ENCODE data around the gene SLC35E4.
"Not testable (repeated sequence)": the region's sequence is repeated elsewhere in the genome, so short reads cannot be mapped to it uniquely, and the experiment has no call there.

The SLC35E4 gene

DNA sequence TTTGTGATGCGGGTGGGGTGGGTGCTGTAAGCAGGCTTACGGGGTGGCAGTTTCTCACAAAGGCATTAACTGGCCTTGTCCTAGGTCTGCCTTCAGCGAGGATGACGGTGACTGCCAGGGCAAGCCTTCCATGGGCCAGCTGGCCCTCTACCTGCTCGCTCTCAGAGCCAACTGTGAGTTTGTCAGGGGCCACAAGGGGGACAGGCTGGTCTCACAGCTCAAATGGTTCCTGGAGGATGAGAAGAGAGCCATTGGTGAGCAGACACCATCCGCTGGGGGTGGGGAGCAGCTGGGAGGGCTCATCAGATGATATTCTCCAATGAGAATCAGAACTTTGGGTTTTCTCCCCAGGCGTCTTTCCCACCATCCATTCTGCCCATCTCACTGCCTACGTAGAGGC, 22.8 kb upstream of the SLC35E4 start:
- DNase-seq = no peak

DNA sequence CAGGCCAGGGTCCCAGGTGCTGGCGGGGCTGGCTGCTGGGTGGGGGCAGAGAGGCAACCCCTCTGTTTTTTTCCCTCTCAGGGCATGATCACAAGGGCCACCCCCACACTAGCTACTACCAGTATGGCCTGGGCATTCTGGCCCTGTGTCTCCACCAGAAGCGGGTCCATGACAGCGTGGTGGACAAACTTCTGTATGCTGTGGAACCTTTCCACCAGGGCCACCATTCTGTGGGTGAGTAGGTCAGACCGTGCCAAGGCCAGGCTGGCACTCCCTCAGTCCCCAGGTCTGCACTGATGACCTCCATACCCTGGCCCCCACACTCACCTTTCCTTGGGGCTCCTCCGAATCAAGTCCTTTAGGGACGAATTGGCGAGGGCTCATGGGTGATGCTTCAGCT, 21.3 kb upstream of the SLC35E4 start:
- DNase-seq = no peak

DNA sequence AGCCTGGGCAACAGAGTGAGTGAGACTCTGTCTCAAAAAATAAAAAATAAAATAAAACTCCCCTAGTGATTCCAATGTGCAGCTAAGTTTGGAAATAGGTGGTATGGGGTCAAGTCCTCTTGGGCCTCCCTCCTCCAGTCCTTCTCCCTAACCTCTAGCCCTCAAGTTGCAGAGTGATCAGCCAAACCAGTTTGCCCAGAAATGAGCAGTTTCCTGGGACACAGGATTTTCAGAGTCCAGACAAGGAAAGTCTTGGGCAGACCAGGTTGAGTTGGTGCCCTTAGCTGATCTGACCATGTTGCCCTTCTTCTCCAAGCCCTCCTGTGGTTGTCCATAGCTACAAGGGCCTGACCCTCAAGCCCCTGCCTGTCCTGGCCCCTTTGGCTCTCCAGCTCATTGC, 20.7 kb upstream of the SLC35E4 start:
- no peak for DNase-seq

DNA sequence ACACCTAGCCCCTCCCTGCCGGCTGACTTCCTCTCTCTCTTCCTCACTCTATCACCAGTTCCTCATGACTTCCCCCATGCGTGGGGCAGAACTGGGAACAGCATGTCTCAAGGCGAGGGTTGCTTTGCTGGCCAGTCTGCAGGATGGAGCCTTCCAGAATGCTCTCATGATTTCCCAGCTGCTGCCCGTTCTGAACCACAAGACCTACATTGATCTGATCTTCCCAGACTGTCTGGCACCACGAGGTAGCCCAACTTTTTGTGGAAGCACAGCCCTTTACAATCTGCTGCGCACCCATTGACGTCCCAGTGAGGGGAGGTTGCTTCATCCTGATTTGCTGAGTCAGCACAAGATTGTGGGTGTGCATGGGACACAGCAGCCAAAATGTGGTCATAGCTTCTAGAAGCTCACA, 20.0 kb upstream of the SLC35E4 start:
- no peak for DNase-seq

DNA sequence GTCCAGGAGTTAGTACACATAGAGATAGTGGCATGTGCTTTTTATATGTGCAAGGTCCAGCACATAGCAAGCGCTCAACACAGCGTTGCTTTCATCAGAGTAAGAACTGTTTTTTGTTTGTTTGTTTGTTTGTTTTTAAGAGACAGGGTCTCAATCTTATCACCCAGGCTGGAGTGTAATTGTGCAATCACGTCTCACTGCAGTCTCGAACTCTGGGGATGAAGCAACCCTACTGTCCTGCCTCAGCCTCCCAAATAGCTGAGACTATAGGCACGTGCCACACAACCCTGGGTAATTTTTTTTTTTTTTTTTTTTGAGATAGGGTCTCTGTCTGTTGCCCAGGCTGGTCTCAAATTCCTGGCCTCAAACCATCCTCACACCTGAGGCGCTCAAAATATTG, 17.8 kb upstream of the SLC35E4 start:
- DNase-seq = no peak

DNA sequence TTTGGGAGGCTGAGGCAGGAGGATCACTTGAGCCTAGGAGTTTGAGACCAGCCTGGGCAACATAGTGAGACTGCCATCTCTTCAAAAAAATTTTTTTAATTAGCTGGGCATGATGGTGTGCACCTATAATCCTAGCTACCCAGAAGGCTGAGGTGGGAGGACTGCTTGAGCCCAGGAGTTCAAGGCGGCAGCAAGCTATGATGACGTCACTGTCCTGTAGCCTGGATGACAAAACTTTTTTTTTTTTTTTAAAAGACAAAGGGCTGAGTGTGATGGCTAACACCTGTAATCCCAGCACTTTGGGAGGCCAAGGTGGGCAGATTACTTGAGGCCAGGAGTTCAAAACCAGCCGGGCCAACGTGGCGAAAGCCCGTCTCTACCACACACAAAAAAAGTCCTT, 15.7 kb upstream of the SLC35E4 start:
- not testable (repeated sequence) for DNase-seq

DNA sequence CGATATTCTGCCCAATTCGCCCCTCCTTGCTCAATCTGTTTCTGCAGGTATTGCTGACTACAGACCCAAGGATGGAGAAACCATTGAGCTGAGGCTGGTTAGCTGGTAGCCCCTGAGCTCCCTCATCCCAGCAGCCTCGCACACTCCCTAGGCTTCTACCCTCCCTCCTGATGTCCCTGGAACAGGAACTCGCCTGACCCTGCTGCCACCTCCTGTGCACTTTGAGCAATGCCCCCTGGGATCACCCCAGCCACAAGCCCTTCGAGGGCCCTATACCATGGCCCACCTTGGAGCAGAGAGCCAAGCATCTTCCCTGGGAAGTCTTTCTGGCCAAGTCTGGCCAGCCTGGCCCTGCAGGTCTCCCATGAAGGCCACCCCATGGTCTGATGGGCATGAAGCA, 9.2 kb upstream of the SLC35E4 start:
- no peak for DNase-seq

DNA sequence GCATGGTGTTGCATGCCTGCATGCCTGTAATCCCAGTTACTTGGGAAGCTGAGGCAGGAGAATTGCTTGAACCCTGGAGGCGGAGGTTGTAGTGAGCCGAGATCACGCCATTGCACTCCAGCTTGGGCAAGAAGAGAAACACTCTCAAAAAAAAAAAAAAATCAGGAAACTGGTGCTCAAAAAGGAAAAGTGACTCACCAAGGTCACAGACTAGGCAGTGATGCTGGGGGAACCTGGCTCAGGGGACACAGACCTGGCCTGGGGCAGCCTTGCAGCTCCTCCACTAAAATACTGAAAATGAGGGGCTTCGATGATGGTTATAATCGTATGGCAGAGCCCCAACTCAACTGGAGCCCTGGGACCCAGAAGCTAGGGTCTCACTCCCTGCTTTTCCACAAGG, 8.1 kb upstream of the SLC35E4 start:
- no peak for DNase-seq

DNA sequence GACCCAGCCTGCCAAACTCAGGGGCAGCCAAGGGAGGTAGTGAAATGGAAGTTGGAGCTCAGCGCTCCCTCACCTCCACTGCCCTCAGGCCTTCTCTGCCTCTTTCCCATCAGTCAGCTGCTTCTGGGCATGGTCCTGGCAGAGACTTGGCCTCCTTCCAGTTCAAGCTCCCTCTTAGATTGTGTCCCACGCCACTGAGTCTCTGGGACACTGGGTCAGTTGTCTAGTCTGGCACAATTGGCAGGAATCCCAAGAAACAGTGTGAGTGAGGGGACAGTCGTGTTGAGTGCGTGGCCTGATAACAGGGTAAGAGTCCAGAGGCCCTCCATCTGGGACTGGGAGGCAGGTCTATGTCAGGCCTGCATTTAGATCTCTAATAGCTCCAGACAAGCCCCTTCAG, 7.1 kb upstream of the SLC35E4 start:
- DNase-seq = no peak

DNA sequence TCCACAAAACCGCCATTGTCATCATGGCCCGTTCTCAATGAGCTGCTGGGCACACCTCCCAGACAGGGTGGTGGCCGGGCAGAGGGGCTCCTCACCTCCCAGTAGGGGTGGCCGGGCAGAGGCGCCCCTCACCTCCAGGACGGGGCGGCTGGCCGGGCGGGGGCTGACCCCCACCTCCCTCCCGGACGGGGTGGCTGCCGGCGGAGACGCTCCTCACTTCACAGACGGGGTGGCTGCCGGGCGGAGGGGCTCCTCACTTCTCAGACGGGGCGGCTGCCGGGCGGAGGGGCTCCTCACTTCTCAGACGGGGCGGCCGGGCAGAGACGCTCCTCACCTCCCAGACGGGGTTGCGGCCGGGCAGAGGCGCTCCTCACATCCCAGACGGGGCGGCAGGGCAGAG, 4.1 kb upstream of the SLC35E4 start:
- DNase-seq = not testable (repeated sequence)

DNA sequence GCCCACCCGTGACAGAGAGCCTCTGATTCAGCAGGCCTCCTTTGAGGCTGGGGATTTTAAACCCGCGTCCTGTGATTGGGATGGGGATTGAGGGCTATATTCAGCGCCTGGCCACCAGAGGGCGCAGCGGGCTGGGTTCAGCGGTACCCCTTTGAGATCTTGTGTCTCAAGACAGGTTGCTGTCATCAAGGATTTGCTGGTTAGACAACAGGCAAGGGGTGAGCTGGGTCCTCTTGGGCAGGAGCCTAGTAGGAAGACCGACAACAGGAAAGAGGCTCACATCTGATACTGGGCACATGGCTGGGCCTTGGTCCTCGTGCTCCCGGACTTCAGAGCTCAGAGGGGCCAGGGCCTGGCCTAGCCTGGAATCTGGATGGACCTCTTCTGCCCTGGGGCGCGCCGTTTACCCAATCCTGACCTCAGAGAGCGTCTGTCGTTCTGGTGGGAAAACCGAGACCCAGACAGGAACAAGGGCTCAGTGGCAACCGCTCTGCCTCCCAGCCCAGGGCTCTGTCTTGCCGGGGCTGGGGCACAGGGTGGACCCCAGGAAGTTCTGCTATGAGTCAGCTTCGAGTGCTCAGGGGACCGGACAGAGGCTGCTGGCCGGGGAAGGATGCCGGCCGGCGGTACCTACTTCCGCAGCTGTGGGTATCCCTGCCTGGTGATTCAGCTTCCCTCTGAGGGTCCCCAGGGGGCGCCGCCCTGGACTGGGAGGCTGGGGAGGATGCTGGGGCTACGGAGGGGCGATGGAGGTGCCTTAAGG, 929 bp upstream of the SLC35E4 start:
- peak; percentile 54 for DNase-seq

DNA sequence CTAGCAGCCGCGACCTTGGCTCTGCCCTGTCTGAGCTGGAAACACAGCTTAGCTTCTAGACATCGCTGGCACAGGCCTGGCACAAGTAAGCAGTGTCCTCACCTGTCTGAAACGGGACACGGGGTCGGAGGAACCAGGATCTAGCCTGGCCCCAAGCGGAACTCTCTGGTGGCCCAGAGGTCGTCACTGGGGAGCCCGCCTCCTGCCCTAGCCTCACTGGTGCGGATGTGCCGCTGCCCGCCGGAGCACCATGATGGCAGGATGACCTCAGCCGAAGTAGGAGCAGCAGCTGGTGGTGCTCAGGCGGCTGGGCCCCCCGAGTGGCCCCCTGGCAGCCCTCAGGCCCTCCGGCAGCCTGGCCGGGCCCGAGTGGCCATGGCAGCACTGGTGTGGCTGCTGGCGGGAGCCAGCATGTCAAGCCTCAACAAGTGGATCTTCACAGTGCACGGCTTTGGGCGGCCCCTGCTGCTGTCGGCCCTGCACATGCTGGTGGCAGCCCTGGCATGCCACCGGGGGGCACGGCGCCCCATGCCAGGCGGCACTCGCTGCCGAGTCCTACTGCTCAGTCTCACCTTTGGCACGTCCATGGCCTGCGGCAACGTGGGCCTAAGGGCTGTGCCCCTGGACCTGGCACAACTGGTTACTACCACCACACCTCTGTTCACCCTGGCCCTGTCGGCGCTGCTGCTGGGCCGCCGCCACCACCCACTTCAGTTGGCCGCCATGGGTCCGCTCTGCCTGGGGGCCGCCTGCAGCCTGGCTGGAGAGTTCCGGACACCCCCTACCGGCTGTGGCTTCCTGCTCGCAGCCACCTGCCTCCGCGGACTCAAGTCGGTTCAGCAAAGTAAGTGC, 871 bp downstream of the SLC35E4 start:
- no peak for DNase-seq

DNA sequence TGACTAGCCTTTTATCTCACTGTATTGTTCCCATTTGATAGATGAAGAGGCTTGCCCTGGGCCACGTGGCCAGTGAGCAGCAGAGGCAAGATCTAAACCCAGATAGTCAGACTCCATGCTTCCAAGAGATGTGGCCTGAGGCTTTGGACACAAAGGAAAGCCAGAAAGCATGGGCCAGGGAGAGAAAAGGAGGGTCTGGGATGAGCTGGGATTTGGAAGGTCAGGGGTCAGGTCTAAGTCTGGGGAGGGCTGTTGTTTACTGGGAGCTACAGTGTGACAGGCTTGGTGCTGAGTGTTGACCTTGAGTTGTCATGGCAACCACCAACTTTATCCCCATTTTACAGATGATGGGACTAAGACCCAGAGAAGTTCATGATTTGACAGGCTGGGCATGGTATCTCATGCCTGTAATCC, 2.1 kb downstream of the SLC35E4 start:
- DNase-seq = no peak

DNA sequence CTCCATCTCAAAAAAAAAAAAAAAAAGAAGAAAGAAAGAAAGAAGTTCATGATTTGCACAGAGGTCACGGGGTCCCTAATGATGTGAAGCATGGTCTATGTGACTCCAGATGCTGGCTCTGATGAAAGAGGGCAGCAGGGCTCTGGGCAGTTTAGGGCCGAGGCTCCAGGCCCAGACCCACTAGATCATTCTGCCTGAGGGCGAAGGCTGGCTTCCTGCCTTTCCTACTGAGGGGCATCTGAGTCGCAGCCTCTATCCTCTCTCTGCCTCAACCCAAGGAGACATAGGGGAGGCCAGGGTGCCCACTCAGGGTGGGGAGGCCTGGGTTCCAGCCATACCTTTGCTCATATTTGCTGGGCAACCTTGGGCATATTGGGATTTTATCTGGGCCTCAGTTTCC, 4.8 kb downstream of the SLC35E4 start:
- DNase-seq = no peak

DNA sequence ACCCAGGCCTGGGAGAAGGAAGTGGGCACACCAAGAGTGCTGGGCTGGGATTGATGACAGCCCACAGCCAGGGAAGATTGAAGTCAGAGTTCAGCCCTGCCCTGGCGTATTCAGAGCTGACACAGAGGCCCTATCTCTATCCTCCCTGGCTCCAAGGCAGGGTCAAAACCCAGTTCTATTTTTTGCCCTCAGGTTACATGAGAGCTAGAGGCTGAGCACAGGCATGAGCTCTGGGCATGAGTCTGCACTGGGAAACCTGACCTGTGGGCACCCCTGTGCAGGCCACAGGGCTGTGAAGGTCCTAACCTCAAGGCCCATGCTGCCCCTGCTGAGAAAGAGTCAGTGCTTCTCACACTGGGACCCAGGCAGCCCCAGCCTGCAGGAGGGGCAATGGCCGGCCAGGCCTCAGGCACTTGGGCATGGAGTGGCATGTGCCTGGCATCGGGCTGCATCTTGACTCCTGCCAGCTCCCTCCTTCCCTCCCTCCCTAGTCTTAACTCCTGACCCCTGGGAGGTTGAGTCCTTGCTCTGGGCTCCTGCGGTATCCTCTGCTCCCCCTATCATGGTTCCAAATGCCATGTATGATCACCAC, 5.4 kb downstream of the SLC35E4 start:
- no peak for DNase-seq

DNA sequence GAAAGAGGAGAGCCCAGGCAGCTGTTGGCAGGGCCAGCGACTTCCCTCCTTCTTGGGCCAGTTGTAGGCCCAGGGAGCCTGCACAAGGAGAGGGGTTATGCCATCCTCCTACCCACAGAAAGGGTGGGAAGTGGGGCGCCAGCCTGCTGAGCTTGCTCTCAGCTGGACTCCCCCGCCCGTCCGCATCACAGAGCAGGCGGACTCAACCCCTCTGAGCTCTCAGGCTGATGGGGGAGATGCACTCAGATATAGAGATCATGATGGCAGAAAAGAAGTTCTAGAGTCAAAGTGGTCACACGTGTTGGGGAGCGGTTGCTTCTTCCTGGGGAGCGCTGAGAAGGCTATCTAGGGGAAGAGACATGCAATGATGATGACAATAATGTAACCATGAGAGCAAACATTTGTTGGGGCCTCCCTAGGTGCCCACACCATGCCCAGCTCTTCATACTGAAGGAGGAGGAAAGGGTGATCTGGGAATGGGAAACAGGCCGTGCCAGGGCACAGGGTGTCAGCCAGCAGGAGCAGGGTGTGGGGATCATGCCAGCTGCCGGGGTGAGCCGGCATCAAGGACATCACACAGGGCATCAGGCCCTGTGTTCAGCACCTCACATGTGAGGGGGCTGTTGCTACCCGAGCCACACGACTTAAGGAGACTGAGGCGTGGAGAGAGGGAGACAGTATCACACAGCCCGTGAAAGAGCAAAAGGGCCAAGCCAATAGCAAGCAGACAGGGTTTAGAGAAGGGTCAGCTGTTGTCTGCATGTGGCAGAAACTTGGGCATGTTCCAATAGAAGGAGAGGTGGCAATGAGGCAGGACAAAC, 7.7 kb downstream of the SLC35E4 start:
- DNase-seq = no peak

DNA sequence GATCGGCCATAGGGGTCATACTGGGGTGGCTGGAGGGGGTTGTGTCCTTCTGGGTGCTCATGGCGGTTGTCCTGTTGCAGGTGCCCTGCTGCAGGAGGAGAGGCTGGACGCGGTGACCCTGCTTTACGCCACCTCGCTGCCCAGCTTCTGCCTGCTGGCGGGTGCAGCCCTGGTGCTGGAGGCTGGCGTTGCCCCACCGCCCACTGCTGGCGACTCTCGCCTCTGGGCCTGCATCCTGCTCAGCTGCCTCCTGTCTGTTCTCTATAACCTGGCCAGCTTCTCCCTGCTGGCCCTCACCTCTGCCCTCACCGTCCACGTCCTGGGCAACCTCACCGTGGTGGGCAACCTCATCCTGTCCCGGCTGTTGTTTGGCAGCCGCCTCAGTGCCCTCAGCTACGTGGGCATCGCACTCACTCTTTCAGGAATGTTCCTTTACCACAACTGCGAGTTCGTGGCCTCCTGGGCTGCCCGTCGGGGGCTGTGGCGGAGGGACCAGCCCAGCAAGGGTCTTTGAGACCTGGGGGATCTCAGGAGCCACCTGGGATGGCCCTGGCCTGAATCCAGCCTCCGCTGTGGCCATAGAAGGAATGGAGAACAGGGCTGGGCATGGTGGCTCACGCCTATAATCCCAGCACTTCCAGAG, 11.1 kb downstream of the SLC35E4 start:
- DNase-seq = no peak

DNA sequence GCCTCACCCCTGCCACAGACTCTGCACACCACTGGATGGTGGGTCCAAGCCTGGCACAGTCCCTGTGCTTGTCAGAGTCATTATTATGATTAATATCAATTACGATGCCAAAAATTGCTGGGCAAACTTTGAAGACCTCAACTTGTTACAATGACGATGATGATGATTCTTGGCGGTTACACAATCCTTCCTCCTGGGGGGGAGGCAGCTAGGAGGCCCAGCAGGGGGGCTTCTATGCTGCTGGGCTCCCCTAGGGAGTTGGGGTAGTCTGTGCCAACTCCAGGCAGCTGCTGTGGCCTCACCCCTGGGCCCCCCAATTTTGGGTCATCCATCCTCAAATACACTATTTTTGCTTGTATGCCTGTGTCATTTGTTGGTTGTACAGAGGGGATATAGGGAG, 12.0 kb downstream of the SLC35E4 start:
- DNase-seq = no peak

DNA sequence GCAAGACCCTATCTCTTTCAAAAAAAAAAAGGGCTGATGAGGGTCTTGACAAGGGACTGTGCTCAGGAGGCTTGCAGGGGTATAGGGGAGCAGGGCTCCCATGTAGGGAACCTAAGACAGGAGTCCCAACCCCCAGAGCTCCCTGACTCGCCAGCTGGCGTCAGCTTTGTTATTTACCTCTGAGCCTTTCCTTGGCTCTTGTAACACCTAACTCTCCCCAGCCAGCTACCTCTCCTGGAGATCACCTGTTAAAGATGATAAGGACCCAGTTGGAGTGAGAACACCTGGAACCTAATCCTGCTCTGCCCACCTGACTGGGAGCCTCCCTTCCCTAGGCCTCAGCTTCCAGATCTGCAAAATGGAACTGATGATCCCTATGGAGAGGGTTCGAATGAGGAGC, 13.2 kb downstream of the SLC35E4 start:
- no peak for DNase-seq

DNA sequence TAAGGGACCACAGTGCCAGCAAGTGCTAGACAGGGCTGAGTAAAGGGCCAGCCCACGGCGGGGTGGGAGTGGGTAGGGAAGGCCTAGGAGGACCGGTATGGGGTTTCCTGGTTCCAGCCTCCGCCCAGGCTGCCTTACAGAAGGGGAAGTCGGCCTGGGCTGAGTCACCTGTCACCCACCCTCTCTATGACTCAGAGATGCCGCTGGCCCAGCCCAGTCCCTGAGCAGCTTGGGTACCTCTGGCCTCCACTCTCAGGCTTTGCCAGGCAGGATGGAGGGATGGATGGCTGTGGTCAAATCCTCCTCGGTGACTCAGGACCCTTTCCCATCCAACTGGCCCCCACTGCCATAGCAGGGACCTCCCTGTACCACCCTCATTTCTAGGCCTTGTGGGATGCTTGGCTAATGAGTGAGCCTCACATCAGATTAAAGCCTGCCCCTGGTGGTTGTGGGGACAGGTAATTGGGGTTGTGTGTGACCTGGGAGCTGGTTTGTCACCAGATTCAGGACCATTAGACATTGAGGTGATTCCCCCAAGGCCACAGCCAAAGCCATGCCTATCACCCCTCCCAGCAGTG, 13.9 kb downstream of the SLC35E4 start:
- DNase-seq = no peak

DNA sequence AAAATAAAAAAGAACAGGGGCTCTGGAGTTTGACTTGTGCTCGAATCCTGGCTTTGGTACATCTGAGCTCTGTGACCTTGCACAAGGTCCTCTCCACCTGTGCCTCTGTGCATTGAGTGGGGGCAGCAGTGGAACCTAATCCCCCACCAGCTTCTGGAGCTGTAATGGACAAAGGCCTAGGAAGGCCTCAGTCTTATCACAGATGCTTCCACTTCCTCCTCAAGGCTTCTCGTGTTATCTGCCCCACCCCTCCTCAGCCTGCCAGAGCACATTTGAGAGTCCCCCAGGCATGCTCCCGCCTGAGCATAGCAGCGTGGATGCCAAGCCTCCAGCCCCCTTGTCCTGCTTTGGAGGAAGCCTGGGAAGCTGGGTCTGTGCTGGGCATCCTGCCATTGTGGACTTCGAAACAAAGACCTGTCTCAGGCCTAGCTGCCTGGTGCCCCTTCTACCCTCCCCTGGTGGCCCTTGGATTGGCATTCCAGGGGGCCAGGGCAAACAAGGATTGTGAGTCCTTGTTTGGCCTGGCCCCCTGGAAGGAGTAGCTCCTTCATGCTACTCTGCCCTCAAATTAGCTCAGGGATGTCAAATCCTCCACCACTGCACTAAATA, 15.0 kb downstream of the SLC35E4 start:
- DNase-seq = no peak

DNA sequence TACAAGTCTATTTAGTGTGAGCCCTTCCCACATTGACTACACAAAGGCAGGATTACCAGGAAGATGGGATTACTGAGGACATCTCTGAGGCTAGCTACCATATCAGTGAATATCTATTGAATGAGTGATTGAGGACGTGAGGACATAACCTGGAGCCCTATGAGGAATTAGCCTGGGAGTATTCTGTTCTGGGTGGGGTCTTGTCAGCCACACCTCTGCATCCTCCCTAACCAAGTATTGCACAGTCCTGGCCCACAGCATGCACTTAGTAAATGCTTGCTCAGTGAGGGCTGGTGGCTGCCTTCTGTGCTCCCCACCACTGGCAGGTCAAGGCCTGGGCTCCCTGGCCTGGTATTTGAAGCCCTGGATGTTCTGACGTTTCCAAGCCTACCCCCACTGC, 17.3 kb downstream of the SLC35E4 start:
- DNase-seq = no peak

All from SHP77 treated with DMSO at 0.1 percent for 48 hours (cell line).